H9 (cell line): ENCODE data around the gene PRKCA. TPM values are rescaled to one million over a fixed set of nuclear protein-coding genes. Genes with fewer than 3 reads are reported as not detected.
A peak's percentile ranks its signal among the peaks of the same experiment; 100 is the strongest.

ENCODE experiments used
- DNase-seq: peaks from one replicate; pipeline ENCODE4 v3.0.0-alpha.2; 2017
- H2AFZ ChIP-seq: one replicate; pipeline ENCODE4 v1.6.1; 2013; ENCODE audit warnings: mild to moderate bottlenecking, low read length, control low read depth, moderate library complexity
- H2AK5ac ChIP-seq: 2 replicates; pipeline ENCODE4 v1.6.1; 2013; ENCODE audit warnings: low read length, control low read depth, mixed read lengths; ENCODE audit not compliant: insufficient read length
- H2BK120ac ChIP-seq: one replicate; pipeline ENCODE4 v1.6.1; 2013; ENCODE audit warnings: low read depth, mild to moderate bottlenecking, low read length, control low read depth, inconsistent platforms; ENCODE audit not compliant: poor library complexity, severe bottlenecking
- H2BK12ac ChIP-seq: 2 replicates; pipeline ENCODE4 v1.6.1; 2013; ENCODE audit warnings: low read length, control low read depth, mixed read lengths, low read depth; ENCODE audit not compliant: insufficient read length
- H2BK15ac ChIP-seq: 2 replicates; pipeline ENCODE4 v1.6.1; 2013; ENCODE audit warnings: low read depth, low read length, control low read depth
- H2BK20ac ChIP-seq: one replicate; pipeline ENCODE4 v1.6.1; 2013; ENCODE audit warnings: low read depth, mild to moderate bottlenecking, low read length, control low read depth, inconsistent platforms; ENCODE audit not compliant: poor library complexity, severe bottlenecking
- H2BK5ac ChIP-seq: 2 replicates; pipeline ENCODE4 v1.6.1; 2013; ENCODE audit warnings: low read length, control low read depth, mixed read lengths; ENCODE audit not compliant: insufficient read length
- H3K14ac ChIP-seq: 2 replicates; pipeline ENCODE4 v1.6.1; 2013; ENCODE audit warnings: low read length, control low read depth; ENCODE audit not compliant: insufficient read depth
- H3K18ac ChIP-seq: 2 replicates; pipeline ENCODE4 v1.6.1; 2013; ENCODE audit warnings: low read depth, mild to moderate bottlenecking, mixed read lengths, low read length, control low read depth; ENCODE audit not compliant: insufficient read length
- H3K23ac ChIP-seq: 2 replicates; pipeline ENCODE4 v1.6.1; 2013; ENCODE audit warnings: low read length, control low read depth, mixed read lengths, low read depth; ENCODE audit not compliant: insufficient read length
- H3K23me2 ChIP-seq: 2 replicates; pipeline ENCODE4 v1.6.1; 2013; ENCODE audit warnings: low read depth, mild to moderate bottlenecking, mixed read lengths, low read length, control low read depth; ENCODE audit not compliant: insufficient read length, poor library complexity, severe bottlenecking
- H3K27ac ChIP-seq: 2 replicates; pipeline ENCODE4 v1.5.1; 2013; ENCODE audit warnings: low read length, control low read depth, mixed read lengths, low read depth; ENCODE audit not compliant: insufficient read length
- H3K27me3 ChIP-seq: 2 replicates; pipeline ENCODE4 v1.6.1; 2013; ENCODE audit warnings: low read length, control low read depth, inconsistent platforms; ENCODE audit not compliant: insufficient read depth
- H3K4ac ChIP-seq: 2 replicates; pipeline ENCODE4 v1.6.1; 2013; ENCODE audit warnings: low read depth, mild to moderate bottlenecking, control low read depth, inconsistent platforms, low read length, moderate library complexity
- H3K4me1 ChIP-seq: 2 replicates; pipeline ENCODE4 v1.6.1; 2013; ENCODE audit warnings: low read length, control low read depth, inconsistent platforms; ENCODE audit not compliant: insufficient read depth
- H3K4me2 ChIP-seq: 2 replicates; pipeline ENCODE4 v1.6.1; 2013; ENCODE audit warnings: low read length, control low read depth, mixed read lengths; ENCODE audit not compliant: insufficient read length, insufficient read depth
- H3K56ac ChIP-seq: 2 replicates; pipeline ENCODE4 v1.6.1; 2013; ENCODE audit warnings: low read depth, mild to moderate bottlenecking, mixed read lengths, low read length, control low read depth; ENCODE audit not compliant: insufficient read length
- H3K79me1 ChIP-seq: 2 replicates; pipeline ENCODE4 v1.6.1; 2013; ENCODE audit warnings: low read depth, mild to moderate bottlenecking, moderate library complexity, low read length, control low read depth, inconsistent platforms; ENCODE audit not compliant: insufficient read depth, poor library complexity, severe bottlenecking
- H3K79me2 ChIP-seq: 2 replicates; pipeline ENCODE4 v1.6.1; 2013; ENCODE audit warnings: low read length, control low read depth, inconsistent platforms; ENCODE audit not compliant: insufficient read depth
- H3K9ac ChIP-seq: 2 replicates; pipeline ENCODE4 v1.6.1; 2013; ENCODE audit warnings: low read length, control low read depth, mixed read lengths; ENCODE audit not compliant: insufficient read length; ENCODE audit errors: extremely low read depth
- H3K9me3 ChIP-seq: one replicate; pipeline ENCODE4 v1.6.1; 2013; ENCODE audit warnings: low read depth, low read length, inconsistent platforms; ENCODE audit not compliant: control insufficient read depth
- H3T11ph ChIP-seq: one replicate; pipeline ENCODE4 v1.6.1; 2013; ENCODE audit warnings: mild to moderate bottlenecking, low read length, control low read depth, inconsistent platforms
- H4K20me1 ChIP-seq: one replicate; pipeline ENCODE4 v1.6.1; 2013; ENCODE audit not compliant: control insufficient read depth, insufficient read length, insufficient read depth
- H4K5ac ChIP-seq: 2 replicates; pipeline ENCODE4 v1.6.1; 2013; ENCODE audit warnings: low read depth, mild to moderate bottlenecking, mixed read lengths, low read length, control low read depth; ENCODE audit not compliant: insufficient read length
- H4K8ac ChIP-seq: replicated peaks from 2 replicates; pipeline ENCODE4 v1.6.1; 2013; ENCODE audit warnings: low read length, control low read depth, mixed read lengths, low read depth; ENCODE audit not compliant: insufficient read length
- H4K91ac ChIP-seq: 2 replicates; pipeline ENCODE4 v1.6.1; 2013; ENCODE audit warnings: low read depth, mild to moderate bottlenecking, moderate library complexity, mixed read lengths, low read length, control low read depth; ENCODE audit not compliant: insufficient read length
- H3K27ac Mint-ChIP-seq, 3 experiments: 2 replicates in 2 of 3; 3 replicates in 1 of 3; pipeline ENCODE4 v1.8.0; 2020 to 2021; ENCODE audit warnings: mixed read lengths in 3 of 3, mild to moderate bottlenecking in 1 of 3, moderate library complexity in 1 of 3
- H3K27me3 Mint-ChIP-seq: 2 replicates; pipeline ENCODE4 v1.8.0; 2021; ENCODE audit warnings: low read depth, mild to moderate bottlenecking, moderate library complexity, mixed read lengths
- H3K36me3 Mint-ChIP-seq, 3 experiments: 2 replicates in 2 of 3; 3 replicates in 1 of 3; pipeline ENCODE4 v1.8.0; 2020 to 2021; ENCODE audit warnings: low read depth in 3 of 3, mixed read lengths in 3 of 3; ENCODE audit not compliant: insufficient read depth in 1 of 3
- H3K4me1 Mint-ChIP-seq, 2 experiments: 2 replicates each; pipeline ENCODE4 v1.8.0; 2020; ENCODE audit warnings: mixed read lengths in 2 of 2
- H3K4me3 Mint-ChIP-seq, 2 experiments: 2 replicates in 1 of 2; 3 replicates in 1 of 2; pipeline ENCODE4 v1.8.0; 2020 to 2021; ENCODE audit warnings: mild to moderate bottlenecking in 2 of 2, mixed read lengths in 2 of 2, moderate library complexity in 1 of 2
- H3K9me3 Mint-ChIP-seq, 2 experiments: 2 replicates in 1 of 2; 3 replicates in 1 of 2; pipeline ENCODE4 v1.8.0; 2020; ENCODE audit warnings: mild to moderate bottlenecking in 2 of 2, mixed read lengths in 2 of 2, moderate library complexity in 1 of 2
- WGBS: extraction: QIAGEN DNeasy Blood & Tissue Kit; methylation state at CpG from one replicate; pipeline ENCODE4 v1.1.7; 2013; ENCODE audit warnings: missing lambda C conversion rate, low lambda C conversion rate, mixed read lengths; ENCODE audit not compliant: insufficient read length; ENCODE audit errors: extremely low coverage; 5-methylcytosine and 5-hydroxymethylcytosine counted together
- total RNA-seq: library from RNA; stranded (reverse); gene quantifications from 2 replicates; pipeline ENCODE4 v1.2.1, GENCODE V29; 2021
- TF ChIP-seq, protein P1 (sequence below): fragments of 200-600 bp; sonication (generic); conservative IDR thresholded peaks from 3 replicates; pipeline ENCODE4 v1.8.0; 2021; ENCODE audit warnings: antibody characterized with exemption, mild to moderate bottlenecking

The PRKCA gene
- total RNA-seq, 1 experiment from 2014 or later, result 10.5 TPM

DNA sequence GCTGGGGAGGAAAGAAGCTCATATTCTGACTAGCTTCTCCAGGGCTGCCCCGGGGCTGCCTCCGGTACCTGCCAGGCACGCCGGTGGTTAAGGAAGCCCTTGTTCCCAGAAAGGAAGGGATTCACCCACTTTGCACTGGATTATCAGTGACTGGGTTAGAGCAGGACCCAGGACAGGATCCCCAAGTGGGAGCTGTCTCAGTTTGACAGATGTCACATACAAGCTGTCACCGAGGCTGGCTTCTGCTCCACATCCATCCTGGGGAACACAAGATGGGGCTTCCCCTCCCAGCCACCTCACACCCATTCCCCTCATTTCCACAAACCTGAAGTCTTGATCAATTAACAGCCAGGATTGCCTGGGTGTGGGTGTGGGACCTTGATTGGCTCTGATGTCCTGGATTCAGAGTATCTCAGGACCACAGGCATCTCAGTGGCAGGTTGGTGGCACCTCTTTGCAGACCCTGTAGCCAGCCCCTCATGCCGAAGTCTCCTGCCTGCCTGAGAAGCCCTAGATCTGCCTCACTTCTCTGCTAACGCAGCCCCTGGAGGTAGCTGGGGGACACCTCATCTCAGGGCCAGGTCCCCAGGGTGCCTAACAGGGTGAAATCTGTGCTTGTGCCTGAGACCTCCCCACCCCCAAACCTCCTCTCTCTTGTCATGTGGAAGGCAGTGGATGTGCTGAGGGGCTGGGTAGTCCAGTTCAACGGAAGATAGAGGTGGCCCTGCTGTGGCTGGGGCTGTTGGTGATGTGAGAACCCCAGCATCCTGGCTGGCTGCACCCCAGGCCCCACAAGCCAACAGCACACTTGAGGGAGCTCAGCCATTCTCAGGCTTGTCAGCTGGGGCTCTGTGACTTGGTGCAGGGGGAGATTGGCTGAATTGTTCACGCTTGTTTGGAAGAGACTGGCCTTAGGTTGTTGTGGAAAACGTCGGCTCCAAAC, 533.9 kb downstream of the PRKCA start:
- Histone ChIP-seq H3K9me3 (no peaks in the 10 kb centered on the region), H3K23me2 (peaks cover 5% of the 10 kb centered on the region), H3K4ac (no peak overlapping the region), H3K56ac (no peak overlapping the region), H2AK5ac (no peak overlapping the region), H4K91ac (no peak overlapping the region), H3K27ac (no peak overlapping the region), H3K23ac (no peak overlapping the region), H4K20me1 (no peaks in the 10 kb centered on the region), H2BK20ac (no peak overlapping the region), H3K9ac (no peak overlapping the region), H4K5ac (no peak overlapping the region), H2BK15ac (no peak overlapping the region), H3K4me2 (no peak overlapping the region), H2AFZ (no peak overlapping the region), H2BK120ac (no peak overlapping the region), H3T11ph (no peak overlapping the region), H3K79me1 (no peaks in the 10 kb centered on the region), H3K18ac (no peak overlapping the region), H3K79me2 (no peaks in the 10 kb centered on the region), H2BK5ac (no peak overlapping the region), H3K4me1 (no peaks in the 10 kb centered on the region; the same call in 1 of the 2 replicates), H3K14ac (peak overlapping the region; percentile 25; the same call in 1 of the 2 replicates), H3K27me3 (no peaks in the 10 kb centered on the region), H2BK12ac (no peak overlapping the region), H4K8ac (no peak overlapping the region)
- Mint-ChIP-seq H3K9me3 (no peaks in the 10 kb centered on the region; a peak in 1 of 5 replicates), H3K27ac (no peak overlapping the region), H3K4me1 (peaks cover 0 to 3% of the 10 kb centered on the region in 2 experiments; a peak in 1 of 4 replicates), H3K27me3 (peaks cover 55% of the 10 kb centered on the region), H3K36me3 (no peaks in the 10 kb centered on the region), H3K4me3 (peak overlapping the region; percentile 42 to 66; a peak in 4 of 5 replicates)
- no peak for DNase-seq
- TF ChIP-seq, protein P1, sequence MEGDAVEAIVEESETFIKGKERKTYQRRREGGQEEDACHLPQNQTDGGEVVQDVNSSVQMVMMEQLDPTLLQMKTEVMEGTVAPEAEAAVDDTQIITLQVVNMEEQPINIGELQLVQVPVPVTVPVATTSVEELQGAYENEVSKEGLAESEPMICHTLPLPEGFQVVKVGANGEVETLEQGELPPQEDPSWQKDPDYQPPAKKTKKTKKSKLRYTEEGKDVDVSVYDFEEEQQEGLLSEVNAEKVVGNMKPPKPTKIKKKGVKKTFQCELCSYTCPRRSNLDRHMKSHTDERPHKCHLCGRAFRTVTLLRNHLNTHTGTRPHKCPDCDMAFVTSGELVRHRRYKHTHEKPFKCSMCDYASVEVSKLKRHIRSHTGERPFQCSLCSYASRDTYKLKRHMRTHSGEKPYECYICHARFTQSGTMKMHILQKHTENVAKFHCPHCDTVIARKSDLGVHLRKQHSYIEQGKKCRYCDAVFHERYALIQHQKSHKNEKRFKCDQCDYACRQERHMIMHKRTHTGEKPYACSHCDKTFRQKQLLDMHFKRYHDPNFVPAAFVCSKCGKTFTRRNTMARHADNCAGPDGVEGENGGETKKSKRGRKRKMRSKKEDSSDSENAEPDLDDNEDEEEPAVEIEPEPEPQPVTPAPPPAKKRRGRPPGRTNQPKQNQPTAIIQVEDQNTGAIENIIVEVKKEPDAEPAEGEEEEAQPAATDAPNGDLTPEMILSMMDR, result no peak
- no CpG with 5 or more reads among the region's 11 CpGs for WGBS
